PC-9 (cell line): ENCODE data around the gene TMEM50B. TPM values are rescaled to one million over a fixed set of nuclear protein-coding genes. Genes with fewer than 3 reads are reported as not detected.

Experiments
- BruUV-seq: library from RNA; stranded (reverse); fragments of 400-500 nt; replicated peaks from 2 replicates; lab custom pipeline; 2021; lab: Mats Ljungman, UMichigan
- CTCF ChIA-PET: fragments of 300-600 bp; sonication (Branson Sonifier 250); formaldehyde crosslinking; loops from one replicate; lab custom pipeline; 2022; ENCODE audit warnings: antibody characterized with exemption; lab: Charles Lee
- POLR2A ChIA-PET: fragments of 300-600 bp; sonication (Branson Sonifier 250); formaldehyde crosslinking; loops from one replicate; lab custom pipeline; 2022; ENCODE audit warnings: antibody characterized with exemption; ENCODE audit not compliant: unreplicated experiment; lab: Charles Lee
- DNase-seq, 2 experiments: peaks; one replicate each; pipeline versions ENCODE4 v3.0.0 to v3.0.0-alpha.2; 2015 to 2022; ENCODE audit warnings: mixed read lengths in 1 of 2
- H2AFZ ChIP-seq: fragments of 200-600 bp; sonication (generic); 2 replicates; pipeline ENCODE4 v1.8.1; 2017; ENCODE audit warnings: antibody characterized with exemption
- H3F3A ChIP-seq: fragments of 200-600 bp; sonication (generic); 2 replicates; pipeline ENCODE4 v1.8.1; 2017; ENCODE audit warnings: antibody characterized with exemption, mild to moderate bottlenecking, low read depth; ENCODE audit not compliant: insufficient read depth
- H3K27ac ChIP-seq: fragments of 200-600 bp; sonication (generic); 2 replicates; pipeline ENCODE4 v1.6.1; 2016; ENCODE audit warnings: mixed run types
- H3K27me3 ChIP-seq: fragments of 200-600 bp; sonication (generic); 2 replicates; pipeline ENCODE4 v1.6.1; 2016; ENCODE audit warnings: low read depth, mixed run types; ENCODE audit not compliant: insufficient read depth
- H3K36me3 ChIP-seq: fragments of 200-600 bp; sonication (generic); 2 replicates; pipeline ENCODE4 v1.6.1; 2016; ENCODE audit warnings: low read depth, mixed run types
- H3K4me1 ChIP-seq: fragments of 200-600 bp; sonication (generic); replicated peaks from 2 replicates; pipeline ENCODE4 v1.6.1; 2016; ENCODE audit warnings: mixed run types; ENCODE audit not compliant: insufficient read depth
- H3K4me2 ChIP-seq: fragments of 200-600 bp; sonication (generic); 2 replicates; pipeline ENCODE4 v1.6.1; 2017; ENCODE audit warnings: mixed run types
- H3K4me3 ChIP-seq: fragments of 200-600 bp; sonication (generic); 2 replicates; pipeline ENCODE4 v1.6.1; 2016; ENCODE audit warnings: mixed run types
- H3K79me2 ChIP-seq: fragments of 200-600 bp; sonication (generic); 2 replicates; pipeline ENCODE4 v1.6.1; 2017; ENCODE audit warnings: low read depth, mixed run types
- H3K9me2 ChIP-seq: fragments of 200-600 bp; sonication (generic); 2 replicates; pipeline ENCODE4 v1.8.1; 2017; ENCODE audit warnings: mild to moderate bottlenecking; ENCODE audit not compliant: insufficient read depth
- H3K9me3 ChIP-seq: fragments of 200-600 bp; sonication (generic); 2 replicates; pipeline ENCODE4 v1.8.1; 2016; ENCODE audit warnings: low read depth; ENCODE audit not compliant: insufficient read depth
- H4K20me1 ChIP-seq: fragments of 200-600 bp; sonication (generic); 2 replicates; pipeline ENCODE4 v1.8.1; 2017; ENCODE audit not compliant: insufficient read depth
- CTCF ChIP-seq: fragments of 200-600 bp; sonication (generic); conservative IDR thresholded peaks from 2 replicates; pipeline ENCODE4 v1.6.1; 2017; ENCODE audit warnings: mixed run types, antibody characterized with exemption, mild to moderate bottlenecking, moderate library complexity
- EZH2 ChIP-seq: fragments of 200-600 bp; sonication (generic); IDR thresholded peaks from 2 replicates; pipeline ENCODE4 v1.8.0; 2017; ENCODE audit warnings: antibody characterized with exemption, low read depth
- intact Hi-C: fragments of 100-400 bp; cut with micrococcal nuclease; formaldehyde crosslinking; loops from one replicate; pipeline ENCODE4 v1.10.0; 2022; ENCODE audit not compliant: unreplicated experiment
- total RNA-seq: library from RNA; stranded (reverse); gene quantifications from 2 replicates; pipeline ENCODE4 v1.2.3, GENCODE V29; 2021

Gene TMEM50B
- total RNA-seq, 1 experiment from 2014 or later: 11.7 TPM

- no peak for TF ChIP-seq CTCF
- TF ChIP-seq EZH2: no peak
- no peaks in the 10 kb centered on the region; the same call in 1 of the 2 replicates for H3F3A ChIP-seq
- no peaks in the 10 kb centered on the region for H3K9me3 ChIP-seq
- no TSS peak for BruUV-seq
- H3K4me2 ChIP-seq: no peak overlapping the region
- ChIA-PET POLR2A (no interaction called here), CTCF (no interaction called here)
- no peak for DNase-seq
- no peaks in the 10 kb centered on the region for H3K27me3 ChIP-seq
- no peaks in the 10 kb centered on the region for H3K79me2 ChIP-seq
- H3K4me3 ChIP-seq: no peak overlapping the region
- H4K20me1 ChIP-seq: no peaks in the 10 kb centered on the region
- H3K27ac ChIP-seq: no peak overlapping the region
- H2AFZ ChIP-seq: no peak overlapping the region
- H3K36me3 ChIP-seq: no peaks in the 10 kb centered on the region
- no peaks in the 10 kb centered on the region for H3K4me1 ChIP-seq
- intact Hi-C loops: no loop called here
- no peaks in the 10 kb centered on the region for H3K9me2 ChIP-seq
These were observed 16.6 kb upstream of the TMEM50B start for GRCh38 chr21:33496345-33496744.

- no peak overlapping the region for H3K4me3 ChIP-seq
- no peak for DNase-seq
- TF ChIP-seq CTCF (no peak), EZH2 (no peak)
- ChIA-PET POLR2A (no interaction called here), CTCF (no interaction called here)
- no peaks in the 10 kb centered on the region for H3K9me2 ChIP-seq
- no peak overlapping the region for H3K27ac ChIP-seq
- H3K36me3 ChIP-seq: no peaks in the 10 kb centered on the region
- no TSS peak for BruUV-seq
- H4K20me1 ChIP-seq: no peaks in the 10 kb centered on the region
- H3K27me3 ChIP-seq: no peaks in the 10 kb centered on the region
- H3K79me2 ChIP-seq: no peaks in the 10 kb centered on the region
- H3K9me3 ChIP-seq: no peaks in the 10 kb centered on the region
- no peak overlapping the region for H2AFZ ChIP-seq
- H3K4me1 ChIP-seq: no peaks in the 10 kb centered on the region
- no peak overlapping the region for H3K4me2 ChIP-seq
- H3F3A ChIP-seq: no peaks in the 10 kb centered on the region; the same call in 1 of the 2 replicates
- intact Hi-C loops: no loop called here
These were observed 16.0 kb upstream of the TMEM50B start for GRCh38 chr21:33495743-33496142.

- Histone ChIP-seq H3F3A (no peaks in the 10 kb centered on the region; the same call in 1 of the 2 replicates), H2AFZ (no peak overlapping the region), H3K36me3 (no peaks in the 10 kb centered on the region), H4K20me1 (no peaks in the 10 kb centered on the region), H3K4me3 (no peak overlapping the region), H3K9me3 (no peaks in the 10 kb centered on the region), H3K27ac (no peak overlapping the region), H3K79me2 (no peaks in the 10 kb centered on the region), H3K4me1 (no peaks in the 10 kb centered on the region), H3K27me3 (no peaks in the 10 kb centered on the region), H3K4me2 (no peak overlapping the region), H3K9me2 (no peaks in the 10 kb centered on the region)
- CTCF ChIA-PET: no interaction called here
- POLR2A ChIA-PET: no interaction called here
- BruUV-seq: no TSS peak
- no peak for DNase-seq
- TF ChIP-seq CTCF (no peak), EZH2 (no peak)
- intact Hi-C loops: loop anchor here (5.0 kb wide), 1 partner anchor 49 kb away; the partner anchor contains the start of genes GART and SON
These were observed 14.0 kb upstream of the TMEM50B start for GRCh38 chr21:33493756-33494155.
